ENCODE results near the gene MISP3. TPM values are rescaled to one million over a fixed set of nuclear protein-coding genes. Genes with fewer than 3 reads are reported as not detected.

The MISP3 gene
- total RNA-seq, 4 donors from 2014 or later, result 1.8 to 7.8 (median 7.2) TPM

- TF ChIP-seq EP300 (IDR thresholded peaks at IDR 0.05) (no peak), POLR2A (IDR thresholded peaks at IDR 0.05) (no peak)
- TF ChIP-seq, protein P1, sequence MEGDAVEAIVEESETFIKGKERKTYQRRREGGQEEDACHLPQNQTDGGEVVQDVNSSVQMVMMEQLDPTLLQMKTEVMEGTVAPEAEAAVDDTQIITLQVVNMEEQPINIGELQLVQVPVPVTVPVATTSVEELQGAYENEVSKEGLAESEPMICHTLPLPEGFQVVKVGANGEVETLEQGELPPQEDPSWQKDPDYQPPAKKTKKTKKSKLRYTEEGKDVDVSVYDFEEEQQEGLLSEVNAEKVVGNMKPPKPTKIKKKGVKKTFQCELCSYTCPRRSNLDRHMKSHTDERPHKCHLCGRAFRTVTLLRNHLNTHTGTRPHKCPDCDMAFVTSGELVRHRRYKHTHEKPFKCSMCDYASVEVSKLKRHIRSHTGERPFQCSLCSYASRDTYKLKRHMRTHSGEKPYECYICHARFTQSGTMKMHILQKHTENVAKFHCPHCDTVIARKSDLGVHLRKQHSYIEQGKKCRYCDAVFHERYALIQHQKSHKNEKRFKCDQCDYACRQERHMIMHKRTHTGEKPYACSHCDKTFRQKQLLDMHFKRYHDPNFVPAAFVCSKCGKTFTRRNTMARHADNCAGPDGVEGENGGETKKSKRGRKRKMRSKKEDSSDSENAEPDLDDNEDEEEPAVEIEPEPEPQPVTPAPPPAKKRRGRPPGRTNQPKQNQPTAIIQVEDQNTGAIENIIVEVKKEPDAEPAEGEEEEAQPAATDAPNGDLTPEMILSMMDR (IDR thresholded peaks at IDR 0.05), result no peak
- H3K4me3 ChIP-seq, result peak overlapping the region; percentile 54 to 89 (median 72)
- peak in 1 of 2 donors; percentile 23 for DNase-seq (ENCODE audit: low spot score in 2 of 2)
- WGBS, 2 donors, result 0 to 2% methylated on average over 26 to 29 of the region's 44 CpGs
- H3K9me3 ChIP-seq, result no peaks in the 10 kb centered on the region
- H3K27me3 ChIP-seq, result no peaks in the 10 kb centered on the region
- no peaks in the 10 kb centered on the region for H3K36me3 ChIP-seq
- peaks cover 0 to 44% (median 20%) of the 10 kb centered on the region in 4 donors for H3K4me1 ChIP-seq
- peak overlapping the region; percentile 78 to 96 (median 87) for H3K27ac ChIP-seq
Measured at GRCh38 chr19:14073925-14074838, 1.6 kb downstream of the MISP3 start.

- TF ChIP-seq POLR2A (IDR thresholded peaks at IDR 0.05) (no peak), EP300 (IDR thresholded peaks at IDR 0.05) (peak in 1 of 2 donors; percentile 36)
- peaks cover 0 to 48% (median 16%) of the 10 kb centered on the region in 4 donors for H3K4me1 ChIP-seq
- WGBS, 2 donors, result 64 to 69% methylated on average over 2 of the region's 2 CpGs
- H3K4me3 ChIP-seq, result no peak overlapping the region
- H3K36me3 ChIP-seq, result no peaks in the 10 kb centered on the region
- H3K9me3 ChIP-seq, result no peaks in the 10 kb centered on the region
- peak overlapping the region in 1 of 4 donors; percentile 33 for H3K27ac ChIP-seq
- H3K27me3 ChIP-seq, result no peaks in the 10 kb centered on the region
- DNase-seq (ENCODE audit: low spot score in 2 of 2), result no peak
Measured at GRCh38 chr19:14078411-14078810, 5.8 kb downstream of the MISP3 start.

- Histone ChIP-seq H3K4me3 (peak overlapping the region; percentile 45 to 80 (median 67)), H3K4me1 (peaks cover 0 to 25% (median 10%) of the 10 kb centered on the region in 4 donors), H3K9me3 (no peaks in the 10 kb centered on the region), H3K27me3 (no peaks in the 10 kb centered on the region), H3K27ac (peak overlapping the region; percentile 67 to 97 (median 88)), H3K36me3 (no peaks in the 10 kb centered on the region)
- WGBS, 2 donors, result 0% methylated on average over 50 of the region's 50 CpGs
- peak; percentile 96 to 97 for DNase-seq (ENCODE audit: low spot score in 2 of 2)
- TF ChIP-seq POLR2A (IDR thresholded peaks at IDR 0.05) (peak; percentile 47 to 73), EP300 (IDR thresholded peaks at IDR 0.05) (peak; percentile 93 to 94)
- TF ChIP-seq, protein P1 (IDR thresholded peaks at IDR 0.05), result peak in 2 of 5 experiments; percentile 26 to 39
Measured at GRCh38 chr19:14080887-14081796, 8.6 kb downstream of the MISP3 start.

DNA sequence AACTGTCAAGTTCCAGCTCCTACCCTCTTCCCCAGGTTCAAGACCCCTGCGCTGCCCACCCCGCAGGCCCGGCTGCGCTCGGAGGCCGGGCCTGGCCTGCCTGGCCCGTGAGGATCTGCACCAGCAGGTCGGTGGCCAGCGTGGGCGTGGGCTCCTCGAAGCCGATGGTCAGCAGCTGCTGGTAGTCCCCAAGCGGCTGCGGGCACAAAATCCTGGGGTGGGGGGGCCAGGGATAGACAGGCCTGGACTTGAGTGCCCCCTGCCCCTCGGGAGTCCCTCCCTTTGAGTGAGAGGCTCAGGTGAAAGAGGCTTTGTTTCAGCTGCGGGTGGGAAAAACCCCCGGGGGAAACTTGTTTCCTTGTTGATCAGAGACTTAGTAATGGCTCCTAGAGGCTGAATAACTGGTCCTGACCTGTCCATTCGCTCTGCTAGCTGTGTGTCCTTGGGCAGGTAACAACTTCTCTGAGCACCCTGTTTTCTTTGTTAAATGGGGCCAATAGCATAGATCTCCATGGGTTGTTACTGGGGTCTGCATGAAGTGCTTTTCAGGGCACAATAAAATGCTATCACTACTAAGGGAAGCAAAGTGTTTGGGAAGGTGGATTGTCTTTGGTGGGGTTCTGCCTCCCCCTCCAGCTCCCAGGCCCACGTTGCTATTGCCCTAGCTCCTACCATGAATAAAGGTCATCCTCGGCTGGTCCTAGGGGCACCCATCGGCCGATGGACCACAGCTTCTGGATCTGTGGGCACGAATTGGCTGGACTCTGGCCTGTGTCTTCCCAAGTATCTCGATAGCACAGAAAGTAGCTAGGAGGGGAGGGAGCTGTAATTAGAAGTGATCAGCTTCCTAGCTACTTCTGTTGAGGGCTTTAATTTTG is 9.4 kb downstream of the MISP3 start:
- Histone ChIP-seq H3K36me3 (peaks cover 0 to 6% (median 0%) of the 10 kb centered on the region in 3 donors), H3K9me3 (no peaks in the 10 kb centered on the region), H3K27ac (peak overlapping the region; percentile 58 to 97 (median 88)), H3K4me3 (peak overlapping the region; percentile 45 to 80 (median 67)), H3K27me3 (no peaks in the 10 kb centered on the region), H3K4me1 (peaks cover 0 to 25% (median 10%) of the 10 kb centered on the region in 4 donors)
- DNase-seq (ENCODE audit: low spot score in 2 of 2), result no peak
- TF ChIP-seq EP300 (IDR thresholded peaks at IDR 0.05) (no peak), POLR2A (IDR thresholded peaks at IDR 0.05) (no peak)
- TF ChIP-seq, protein P1 (IDR thresholded peaks at IDR 0.05), result no peak
- WGBS, 2 donors, result 17 to 36% methylated on average over 14 to 24 of the region's 24 CpGs

GRCh38 chr19:14082675-14082960 is 10.0 kb downstream of the MISP3 start:
- Histone ChIP-seq H3K4me3 (peak overlapping the region in 1 of 4 donors; percentile 70), H3K27ac (peak overlapping the region in 2 of 4 donors; percentile 93 to 97)

More at GRCh38 chr19:14082675-14082960, 10.0 kb downstream of the MISP3 start:
- Histone ChIP-seq H3K9me3 (no peaks in the 10 kb centered on the region), H3K4me1 (peaks cover 0 to 29% (median 10%) of the 10 kb centered on the region in 4 donors), H3K27me3 (no peaks in the 10 kb centered on the region), H3K36me3 (peaks cover 0 to 12% (median 0%) of the 10 kb centered on the region in 3 donors)
- TF ChIP-seq EP300 (IDR thresholded peaks at IDR 0.05) (no peak), POLR2A (IDR thresholded peaks at IDR 0.05) (no peak)
- TF ChIP-seq, protein P1 (IDR thresholded peaks at IDR 0.05), result no peak
- 39 to 92% methylated on average over 1 of the region's 1 CpG for WGBS, 2 donors
- DNase-seq (ENCODE audit: low spot score in 2 of 2), result no peak
